Measurements from ENCODE around the gene RTTN.

RTTN gene

GRCh38 chr18:69969491-69969890 lies 236.0 kb downstream of the RTTN start:
- DNase-seq, result peak; percentile 12

DNA sequence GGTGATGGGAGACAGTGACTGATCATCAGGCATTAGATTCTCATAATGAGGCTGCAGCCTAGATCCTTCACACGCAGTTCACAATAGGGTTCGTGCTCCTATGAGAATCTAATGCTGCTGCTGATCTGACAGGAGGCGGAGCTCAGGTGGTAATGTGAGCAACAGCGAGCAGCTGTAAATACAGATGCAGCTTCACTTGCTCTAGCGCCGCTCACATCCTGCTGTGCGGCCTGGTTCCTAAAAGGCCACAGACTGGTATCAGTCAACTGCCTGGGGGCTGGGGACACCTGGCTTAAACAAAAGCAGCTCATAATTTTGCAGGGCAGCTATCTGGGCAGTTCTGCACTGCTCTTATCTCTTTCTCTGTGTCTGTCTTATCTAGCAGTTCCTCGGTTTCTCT lies 237.4 kb downstream of the RTTN start:
- no peak for DNase-seq

DNA sequence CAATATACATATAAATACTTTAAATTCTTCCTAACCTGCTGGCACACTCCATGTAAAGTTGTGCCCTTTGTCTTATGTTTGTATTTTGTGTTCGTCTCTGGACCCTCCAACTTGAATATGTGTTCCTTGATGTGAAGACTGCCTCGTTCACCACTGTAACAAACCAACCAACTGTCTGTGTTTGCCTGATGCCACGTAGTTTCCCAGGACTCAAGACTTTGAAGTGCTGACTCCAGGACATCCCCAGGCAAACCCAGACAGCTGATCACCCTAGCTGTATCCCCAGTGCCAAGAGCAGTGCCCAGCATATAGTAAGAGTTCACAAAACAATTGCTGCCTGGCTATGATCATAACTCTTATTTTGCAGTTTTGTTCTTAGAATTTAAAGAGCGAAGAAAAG lies 242.3 kb downstream of the RTTN start:
- DNase-seq, result no peak

GRCh38 chr18:69961718-69962117 lies 243.8 kb downstream of the RTTN start:
- DNase-seq, result no peak

- DNase-seq, result no peak
Measured at GRCh38 chr18:69958422-69958821, 247.1 kb downstream of the RTTN start.

GRCh38 chr18:69957747-69958146 lies 247.7 kb downstream of the RTTN start:
- no peak for DNase-seq

- DNase-seq, result no peak
Measured at GRCh38 chr18:69956665-69957620, 248.5 kb downstream of the RTTN start.

GRCh38 chr18:69956057-69956456 lies 249.4 kb downstream of the RTTN start:
- peak; percentile 71 for DNase-seq

GRCh38 chr18:69954719-69955480 lies 250.6 kb downstream of the RTTN start:
- peak; percentile 64 for DNase-seq

DNA sequence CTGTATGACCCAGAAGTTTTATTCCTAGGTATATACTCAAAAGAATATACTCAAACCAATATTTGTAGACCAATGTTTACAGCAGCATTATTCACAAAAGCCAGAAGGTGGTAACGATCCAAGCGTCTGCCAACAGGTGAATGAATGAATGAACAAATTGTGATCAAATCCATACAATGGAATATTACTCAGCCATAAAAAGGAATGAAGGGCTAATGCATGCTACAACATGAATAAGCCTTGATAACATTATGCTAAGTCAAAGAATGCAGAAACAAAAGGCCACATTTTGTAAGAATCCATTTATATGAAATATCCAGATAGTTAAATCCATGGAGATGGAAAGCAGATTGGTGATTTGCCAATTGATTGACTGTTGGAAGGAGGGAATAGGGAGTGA lies 252.3 kb downstream of the RTTN start:
- no peak for DNase-seq
